GM23338 (cell line): ENCODE data around the gene USP38. TPM values are rescaled to one million over a fixed set of nuclear protein-coding genes. Genes with fewer than 3 reads are reported as not detected.

Experiments
- ATAC-seq: fragments of 200-7000 bp; cut with Tn5 transposase; 3 replicates; pipeline ENCODE4 v1.9.1; 2020
- DNase-seq: peaks from one replicate; pipeline ENCODE4 v3.0.0-alpha.2; 2015; ENCODE audit warnings: low spot score
- H2AFZ ChIP-seq: fragments of 200-600 bp; sonication (generic); 2 replicates; pipeline ENCODE4 v1.8.0; 2016; ENCODE audit warnings: antibody characterized with exemption, mild to moderate bottlenecking, moderate library complexity
- H3F3A ChIP-seq: fragments of 200-600 bp; sonication (generic); replicated peaks from 2 replicates; pipeline ENCODE4 v1.8.0; 2017; ENCODE audit warnings: antibody characterized with exemption, mixed run types, low read depth
- H3K27ac ChIP-seq: fragments of 200-600 bp; sonication (generic); 2 replicates; pipeline ENCODE4 v1.6.1; 2016; ENCODE audit warnings: low read depth
- H3K27me3 ChIP-seq: fragments of 200-600 bp; sonication (generic); 2 replicates; pipeline ENCODE4 v1.8.0; 2016; ENCODE audit warnings: mild to moderate bottlenecking, mixed run types, moderate library complexity; ENCODE audit not compliant: insufficient read depth
- H3K36me3 ChIP-seq: fragments of 200-600 bp; sonication (generic); 2 replicates; pipeline ENCODE4 v1.8.0; 2016; ENCODE audit warnings: mild to moderate bottlenecking; ENCODE audit not compliant: insufficient read depth
- H3K4me1 ChIP-seq: fragments of 200-600 bp; sonication (generic); 2 replicates; pipeline ENCODE4 v1.8.0; 2016; ENCODE audit warnings: mild to moderate bottlenecking, moderate library complexity; ENCODE audit not compliant: insufficient read depth
- H3K4me2 ChIP-seq: fragments of 200-600 bp; sonication (generic); 2 replicates; pipeline ENCODE4 v1.7.1; 2017; ENCODE audit warnings: mixed run types
- H3K4me3 ChIP-seq: fragments of 200-600 bp; sonication (generic); 2 replicates; pipeline ENCODE4 v1.6.1; 2016; ENCODE audit warnings: mixed run types
- H3K79me2 ChIP-seq: fragments of 200-600 bp; sonication (generic); replicated peaks from 2 replicates; pipeline ENCODE4 v1.8.0; 2017; ENCODE audit warnings: mild to moderate bottlenecking; ENCODE audit not compliant: insufficient read depth
- H3K9me2 ChIP-seq: fragments of 200-600 bp; sonication (generic); 2 replicates; pipeline ENCODE4 v1.8.0; 2017; ENCODE audit not compliant: insufficient read depth
- H4K20me1 ChIP-seq: fragments of 200-600 bp; sonication (generic); replicated peaks from 2 replicates; pipeline ENCODE4 v1.8.0; 2017; ENCODE audit warnings: mild to moderate bottlenecking; ENCODE audit not compliant: insufficient read depth
- H3K27ac Mint-ChIP-seq: 2 replicates; pipeline ENCODE4 v1.8.0; 2020; ENCODE audit warnings: inconsistent platforms, mild to moderate bottlenecking, moderate library complexity, mixed read lengths
- H3K27me3 Mint-ChIP-seq: 3 replicates; pipeline ENCODE4 v1.8.0; 2022; ENCODE audit warnings: low read depth, mild to moderate bottlenecking, moderate library complexity, mixed read lengths, inconsistent platforms; ENCODE audit not compliant: insufficient read depth, poor library complexity
- H3K36me3 Mint-ChIP-seq: 3 replicates; pipeline ENCODE4 v1.8.0; 2021; ENCODE audit warnings: low read depth, mild to moderate bottlenecking, inconsistent platforms, moderate library complexity, mixed read lengths
- H3K4me1 Mint-ChIP-seq: 3 replicates; pipeline ENCODE4 v1.8.0; 2020; ENCODE audit warnings: mild to moderate bottlenecking, inconsistent platforms, mixed read lengths
- H3K4me3 Mint-ChIP-seq: 3 replicates; pipeline ENCODE4 v1.8.0; 2021; ENCODE audit warnings: moderate library complexity, mild to moderate bottlenecking, inconsistent platforms, mixed read lengths
- H3K9me3 Mint-ChIP-seq: 3 replicates; pipeline ENCODE4 v1.8.0; 2020; ENCODE audit warnings: moderate library complexity, mild to moderate bottlenecking, inconsistent platforms, mixed read lengths
- CREB1 ChIP-seq: fragments of 250-450 bp; sonication (Bioruptor Pico); IDR thresholded peaks from 2 replicates; pipeline ENCODE4 v1.5.0; 2020; ENCODE audit warnings: low read depth, mild to moderate bottlenecking, moderate library complexity
- EZH2 ChIP-seq: fragments of 200-600 bp; sonication (generic); IDR thresholded peaks from one replicate; pipeline ENCODE4 v1.8.0; 2017; ENCODE audit warnings: antibody characterized with exemption, mild to moderate bottlenecking, low read depth; ENCODE audit not compliant: unreplicated experiment
- EZH2phosphoT487 ChIP-seq: fragments of 200-600 bp; sonication (generic); IDR thresholded peaks from one replicate; pipeline ENCODE4 v1.8.1; 2018; ENCODE audit warnings: antibody characterized with exemption; ENCODE audit not compliant: unreplicated experiment
- JUNB ChIP-seq: IDR thresholded peaks from one replicate; pipeline ENCODE4 v1.6.1; 2016; ENCODE audit warnings: antibody characterized with exemption; ENCODE audit not compliant: unreplicated experiment
- POLR2AphosphoS5 ChIP-seq: IDR thresholded peaks from 2 replicates; pipeline ENCODE4 v1.6.1; 2016; ENCODE audit warnings: antibody characterized with exemption, low read depth
- STAT1 ChIP-seq: IDR thresholded peaks from one replicate; pipeline ENCODE4 v1.6.1; 2016; ENCODE audit warnings: antibody characterized with exemption; ENCODE audit not compliant: unreplicated experiment
- ZNF114 ChIP-seq: fragments of 250-450 bp; sonication (Bioruptor Pico); IDR thresholded peaks from 2 replicates; pipeline ENCODE4 v1.5.0; 2020; ENCODE audit warnings: mild to moderate bottlenecking, moderate library complexity
- ZNF331 ChIP-seq: fragments of 250-450 bp; sonication (Bioruptor Pico); IDR thresholded peaks from 2 replicates; pipeline ENCODE4 v1.5.0; 2020; ENCODE audit warnings: low read depth, mild to moderate bottlenecking, moderate library complexity
- polyA plus RNA-seq: library from polyadenylated mRNA; unstranded; fragments of >200 nt; fragmentation: Nextera tagmentation; extraction: Ambion mirVana; gene quantifications from 2 replicates; pipeline ENCODE4 v1.2.1, GENCODE V29; 2016
- total RNA-seq: library from RNA; depleted of rRNA; stranded (reverse); fragments of >200 nt; shearing (Covaris generic); gene quantifications from 2 replicates; pipeline ENCODE4 v1.2.3, GENCODE V29; 2014
- TF ChIP-seq, protein P1 (sequence below): IDR thresholded peaks from one replicate; pipeline ENCODE4 v1.6.1; 2018; ENCODE audit warnings: antibody characterized with exemption; ENCODE audit not compliant: unreplicated experiment
- TF ChIP-seq, protein P2 (sequence below): IDR thresholded peaks from 2 replicates; pipeline ENCODE4 v1.6.1; 2016; ENCODE audit warnings: antibody characterized with exemption
- TF ChIP-seq, protein P3 (sequence below), 2 experiments: fragments of 200-600 bp in 1 of 2; sonication (generic) in 1 of 2; conservative IDR thresholded peaks; 2 replicates each; pipeline versions ENCODE4 v1.5.1 to v1.6.1; 2016 to 2017; ENCODE audit warnings: antibody characterized with exemption in 2 of 2, low read depth in 2 of 2, mild to moderate bottlenecking in 2 of 2, moderate library complexity in 1 of 2

Gene USP38
- total and polyA plus RNA-seq, 2 experiments from 2014 or later: 3.7 to 16.5 TPM

DNA sequence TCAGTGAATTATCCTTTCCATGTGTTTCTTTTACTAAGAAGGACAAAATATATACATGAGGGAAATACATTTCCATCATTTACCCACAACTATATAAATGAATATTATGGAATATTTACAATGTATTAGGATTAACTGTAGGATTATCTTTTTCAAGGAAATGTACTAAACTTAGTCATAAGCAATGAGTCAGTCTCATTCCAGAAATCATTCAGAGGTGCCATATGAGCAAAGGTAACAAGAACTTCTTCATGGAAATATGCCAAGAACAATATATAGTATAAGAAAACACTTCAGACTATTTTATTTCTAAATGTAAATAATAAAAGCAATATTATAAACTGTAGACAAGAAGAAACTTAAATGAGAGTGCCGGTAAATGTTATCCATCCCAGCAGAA is 67.1 kb downstream of the USP38 start (continued):
- TF ChIP-seq, protein P1, sequence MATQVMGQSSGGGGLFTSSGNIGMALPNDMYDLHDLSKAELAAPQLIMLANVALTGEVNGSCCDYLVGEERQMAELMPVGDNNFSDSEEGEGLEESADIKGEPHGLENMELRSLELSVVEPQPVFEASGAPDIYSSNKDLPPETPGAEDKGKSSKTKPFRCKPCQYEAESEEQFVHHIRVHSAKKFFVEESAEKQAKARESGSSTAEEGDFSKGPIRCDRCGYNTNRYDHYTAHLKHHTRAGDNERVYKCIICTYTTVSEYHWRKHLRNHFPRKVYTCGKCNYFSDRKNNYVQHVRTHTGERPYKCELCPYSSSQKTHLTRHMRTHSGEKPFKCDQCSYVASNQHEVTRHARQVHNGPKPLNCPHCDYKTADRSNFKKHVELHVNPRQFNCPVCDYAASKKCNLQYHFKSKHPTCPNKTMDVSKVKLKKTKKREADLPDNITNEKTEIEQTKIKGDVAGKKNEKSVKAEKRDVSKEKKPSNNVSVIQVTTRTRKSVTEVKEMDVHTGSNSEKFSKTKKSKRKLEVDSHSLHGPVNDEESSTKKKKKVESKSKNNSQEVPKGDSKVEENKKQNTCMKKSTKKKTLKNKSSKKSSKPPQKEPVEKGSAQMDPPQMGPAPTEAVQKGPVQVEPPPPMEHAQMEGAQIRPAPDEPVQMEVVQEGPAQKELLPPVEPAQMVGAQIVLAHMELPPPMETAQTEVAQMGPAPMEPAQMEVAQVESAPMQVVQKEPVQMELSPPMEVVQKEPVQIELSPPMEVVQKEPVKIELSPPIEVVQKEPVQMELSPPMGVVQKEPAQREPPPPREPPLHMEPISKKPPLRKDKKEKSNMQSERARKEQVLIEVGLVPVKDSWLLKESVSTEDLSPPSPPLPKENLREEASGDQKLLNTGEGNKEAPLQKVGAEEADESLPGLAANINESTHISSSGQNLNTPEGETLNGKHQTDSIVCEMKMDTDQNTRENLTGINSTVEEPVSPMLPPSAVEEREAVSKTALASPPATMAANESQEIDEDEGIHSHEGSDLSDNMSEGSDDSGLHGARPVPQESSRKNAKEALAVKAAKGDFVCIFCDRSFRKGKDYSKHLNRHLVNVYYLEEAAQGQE: no peak
- TF ChIP-seq JUNB: no peak
- TF ChIP-seq, protein P2, sequence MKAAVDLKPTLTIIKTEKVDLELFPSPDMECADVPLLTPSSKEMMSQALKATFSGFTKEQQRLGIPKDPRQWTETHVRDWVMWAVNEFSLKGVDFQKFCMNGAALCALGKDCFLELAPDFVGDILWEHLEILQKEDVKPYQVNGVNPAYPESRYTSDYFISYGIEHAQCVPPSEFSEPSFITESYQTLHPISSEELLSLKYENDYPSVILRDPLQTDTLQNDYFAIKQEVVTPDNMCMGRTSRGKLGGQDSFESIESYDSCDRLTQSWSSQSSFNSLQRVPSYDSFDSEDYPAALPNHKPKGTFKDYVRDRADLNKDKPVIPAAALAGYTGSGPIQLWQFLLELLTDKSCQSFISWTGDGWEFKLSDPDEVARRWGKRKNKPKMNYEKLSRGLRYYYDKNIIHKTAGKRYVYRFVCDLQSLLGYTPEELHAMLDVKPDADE: no peak
- TF ChIP-seq ZNF331 (CRISPR knock-in tag): no peak
- TF ChIP-seq ZNF114 (CRISPR knock-in tag): no peak
- no peak for TF ChIP-seq CREB1 (CRISPR knock-in tag)
- TF ChIP-seq, protein P3, sequence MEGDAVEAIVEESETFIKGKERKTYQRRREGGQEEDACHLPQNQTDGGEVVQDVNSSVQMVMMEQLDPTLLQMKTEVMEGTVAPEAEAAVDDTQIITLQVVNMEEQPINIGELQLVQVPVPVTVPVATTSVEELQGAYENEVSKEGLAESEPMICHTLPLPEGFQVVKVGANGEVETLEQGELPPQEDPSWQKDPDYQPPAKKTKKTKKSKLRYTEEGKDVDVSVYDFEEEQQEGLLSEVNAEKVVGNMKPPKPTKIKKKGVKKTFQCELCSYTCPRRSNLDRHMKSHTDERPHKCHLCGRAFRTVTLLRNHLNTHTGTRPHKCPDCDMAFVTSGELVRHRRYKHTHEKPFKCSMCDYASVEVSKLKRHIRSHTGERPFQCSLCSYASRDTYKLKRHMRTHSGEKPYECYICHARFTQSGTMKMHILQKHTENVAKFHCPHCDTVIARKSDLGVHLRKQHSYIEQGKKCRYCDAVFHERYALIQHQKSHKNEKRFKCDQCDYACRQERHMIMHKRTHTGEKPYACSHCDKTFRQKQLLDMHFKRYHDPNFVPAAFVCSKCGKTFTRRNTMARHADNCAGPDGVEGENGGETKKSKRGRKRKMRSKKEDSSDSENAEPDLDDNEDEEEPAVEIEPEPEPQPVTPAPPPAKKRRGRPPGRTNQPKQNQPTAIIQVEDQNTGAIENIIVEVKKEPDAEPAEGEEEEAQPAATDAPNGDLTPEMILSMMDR (conservative IDR thresholded peaks at IDR 0.05; ENCODE audit: low read depth in 2 of 2): no peak
- no peak for TF ChIP-seq EZH2
- TF ChIP-seq POLR2AphosphoS5: no peak
- TF ChIP-seq EZH2phosphoT487: no peak

DNA sequence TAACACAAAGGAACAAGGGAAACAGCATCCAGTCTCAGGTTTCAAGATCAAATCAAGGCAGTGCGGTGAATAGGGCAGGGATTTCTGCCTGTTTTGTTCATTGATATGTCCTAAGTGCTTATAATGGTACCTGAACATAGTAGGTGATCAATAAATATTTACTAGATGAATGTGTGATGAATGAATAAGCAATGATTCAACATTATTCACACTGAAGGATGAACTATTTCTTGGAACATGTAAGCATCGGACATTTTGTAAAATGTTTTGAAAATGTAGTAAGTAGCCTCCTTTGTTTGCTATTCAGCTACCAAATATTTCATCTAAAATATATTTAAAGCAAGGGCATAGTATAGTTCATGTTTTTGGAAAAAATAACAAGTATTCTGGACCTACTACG is 67.8 kb downstream of the USP38 start:
- Histone ChIP-seq H3K4me3 (no peak overlapping the region), H3K9me2 (no peaks in the 10 kb centered on the region), H3F3A (no peaks in the 10 kb centered on the region), H4K20me1 (no peaks in the 10 kb centered on the region), H3K27ac (no peak overlapping the region), H3K27me3 (no peaks in the 10 kb centered on the region), H3K79me2 (no peaks in the 10 kb centered on the region), H3K4me2 (no peak overlapping the region), H3K36me3 (no peaks in the 10 kb centered on the region), H3K4me1 (peaks cover 8% of the 10 kb centered on the region), H2AFZ (no peak overlapping the region)
- TF ChIP-seq STAT1: no peak
- Mint-ChIP-seq H3K4me3 (no peak overlapping the region), H3K27me3 (peaks cover 1% of the 10 kb centered on the region), H3K27ac (no peak overlapping the region), H3K9me3 (no peaks in the 10 kb centered on the region), H3K4me1 (peaks cover 9% of the 10 kb centered on the region), H3K36me3 (no peaks in the 10 kb centered on the region)
- DNase-seq (no peak), ATAC-seq (no peak)
